ENCODE data around the gene FCHSD2.
A peak's percentile ranks its signal among the peaks of the same experiment; 100 is the strongest.

FCHSD2 gene

DNA sequence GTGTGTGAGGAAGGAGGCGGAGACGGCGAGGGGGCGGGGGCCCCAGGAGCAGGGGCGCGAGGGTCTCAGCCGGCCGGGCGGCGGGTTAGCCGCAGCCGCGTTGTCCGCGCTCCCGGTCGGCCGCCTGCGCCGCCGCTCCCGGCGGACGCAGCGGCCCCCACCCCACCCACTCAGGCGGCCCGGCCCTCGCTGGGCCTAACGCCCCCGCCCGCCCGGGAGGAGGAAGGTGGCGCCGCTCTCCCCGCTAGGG lies at the start of gene FCHSD2:
Gene FCHSD2, minus strand, starts transcription at position 191 of the 250 bp plus-strand sequence. CDS start 441 bp downstream, outside the sequence.
- ChIA-PET POLR2A (interaction anchor here (0.7 to 1.9 kb wide), 7 partner anchors 10 to 348 kb away, joined by 3 to 6 read pairs (median 3); partner anchors contain the start of gene STARD10), CTCF (interaction anchor here (0.6 to 1.7 kb wide), 13 partner anchors 10 to 332 kb away, joined by 3 to 7 read pairs (median 4); no protein-coding TSS in a partner anchor)
- Histone ChIP-seq H3K9me3 (ENCODE audit: control insufficient read depth, insufficient read depth, low read depth, low read length) (no peaks in the 10 kb centered on the region), H3K36me3 (ENCODE audit: control insufficient read depth in 2 of 2, insufficient read depth in 1 of 2, low read length in 2 of 2) (peaks cover 0 to 5% of the 10 kb centered on the region in 2 experiments; a peak in 2 of 3 replicates), H3K27ac (ENCODE audit: extremely low read depth, low read depth, low read length) (peak within 1 kb of the TSS; percentile 78), H3K4me3 (ENCODE audit: low read depth, low read length) (peak within 1 kb of the TSS; percentile 93), H3K4me1 (ENCODE audit: control insufficient read depth, insufficient read depth, low read length) (peaks cover 3% of the 10 kb centered on the region; the same call in 1 of the 2 replicates)
- no peak for TF ChIP-seq ZNF391 (tag by site-specific recombination; IDR thresholded peaks at IDR 0.05; ENCODE audit: borderline replicate concordance, low read depth)
- TF ChIP-seq OVOL3 (tag by site-specific recombination; IDR thresholded peaks at IDR 0.05) = no peak
- no peak for TF ChIP-seq ZBTB8A (tag by site-specific recombination; IDR thresholded peaks at IDR 0.05)
- no peak for TF ChIP-seq ZNF529 (tag by site-specific recombination; IDR thresholded peaks at IDR 0.05; ENCODE audit: insufficient replicate concordance)

DNA sequence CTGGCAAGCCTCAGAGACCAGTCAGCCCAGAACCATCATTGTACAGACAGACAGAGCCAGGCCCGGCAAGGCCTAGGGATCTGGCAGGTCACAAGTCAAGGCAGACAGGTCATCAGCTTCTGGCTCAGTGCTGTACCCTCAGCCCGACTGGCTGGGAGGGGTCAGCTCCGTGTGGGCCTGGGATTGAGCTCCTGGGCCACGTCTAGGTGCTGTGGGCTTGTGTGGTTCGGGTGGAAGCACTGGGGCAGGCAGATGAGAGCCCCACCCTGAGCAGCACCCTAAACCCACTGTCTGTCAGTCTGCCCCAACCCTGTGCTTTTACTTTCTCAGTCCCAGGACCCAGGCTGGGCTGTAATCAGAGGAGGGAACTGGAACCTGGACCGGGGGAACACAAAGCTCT lies 49.0 kb upstream of the FCHSD2 start:
- Histone ChIP-seq H3K36me3 (ENCODE audit: control insufficient read depth in 2 of 2, insufficient read depth in 1 of 2, low read length in 2 of 2) (no peaks in the 10 kb centered on the region), H3K9me3 (ENCODE audit: control insufficient read depth, insufficient read depth, low read depth, low read length) (no peaks in the 10 kb centered on the region), H3K4me1 (ENCODE audit: control insufficient read depth, insufficient read depth, low read length) (no peaks in the 10 kb centered on the region), H3K27ac (ENCODE audit: extremely low read depth, low read depth, low read length) (no peak overlapping the region), H3K4me3 (ENCODE audit: low read depth, low read length) (no peak overlapping the region)
- CTCF ChIA-PET = interaction anchor here (0.6 to 0.7 kb wide), 2 partner anchors 8 to 138 kb away, joined by 3 to 4 read pairs; no protein-coding TSS in a partner anchor
- POLR2A ChIA-PET = no interaction called here
- TF ChIP-seq WT1 (tag by site-specific recombination; IDR thresholded peaks at IDR 0.05) (no peak), ZFP3 (tag by site-specific recombination; IDR thresholded peaks at IDR 0.05; ENCODE audit: low read depth) (no peak), SP3 (tag by site-specific recombination; IDR thresholded peaks at IDR 0.05) (no peak), ZBTB20 (tag by site-specific recombination; IDR thresholded peaks at IDR 0.05) (no peak), ZNF266 (tag by site-specific recombination; IDR thresholded peaks at IDR 0.05; ENCODE audit: low read depth) (no peak), ZNF549 (tag by site-specific recombination; IDR thresholded peaks at IDR 0.05) (no peak), ZNF416 (tag by site-specific recombination; IDR thresholded peaks at IDR 0.05) (no peak), ZNF133 (tag by site-specific recombination; IDR thresholded peaks at IDR 0.05) (no peak), ZBTB8A (tag by site-specific recombination; IDR thresholded peaks at IDR 0.05) (no peak)

DNA sequence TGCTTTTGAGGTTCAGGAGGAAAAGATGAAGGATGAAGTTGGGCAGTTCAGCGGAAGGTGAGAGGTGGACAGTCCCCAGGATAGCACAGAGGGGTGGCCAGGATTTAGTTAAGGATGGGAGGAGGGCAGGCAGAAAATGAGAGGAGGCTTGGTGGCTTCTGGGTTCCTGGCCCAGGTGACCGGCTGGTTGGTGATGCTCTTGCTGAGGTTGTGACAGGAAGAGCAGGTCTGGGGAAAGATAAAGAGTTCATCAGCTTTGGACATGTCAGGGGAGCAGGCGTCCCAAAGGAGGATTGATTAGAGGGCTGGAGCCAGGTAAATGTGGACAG lies 48.4 kb upstream of the FCHSD2 start:
- ChIA-PET POLR2A (no interaction called here), CTCF (no interaction called here)
- Histone ChIP-seq H3K36me3 (ENCODE audit: control insufficient read depth in 2 of 2, insufficient read depth in 1 of 2, low read length in 2 of 2) (no peaks in the 10 kb centered on the region), H3K4me1 (ENCODE audit: control insufficient read depth, insufficient read depth, low read length) (no peaks in the 10 kb centered on the region), H3K9me3 (ENCODE audit: control insufficient read depth, insufficient read depth, low read depth, low read length) (no peaks in the 10 kb centered on the region), H3K4me3 (ENCODE audit: low read depth, low read length) (no peak overlapping the region), H3K27ac (ENCODE audit: extremely low read depth, low read depth, low read length) (no peak overlapping the region)
- TF ChIP-seq ZSCAN30 (tag by site-specific recombination; IDR thresholded peaks at IDR 0.05) (no peak), ZNF274 (IDR thresholded peaks at IDR 0.05; ENCODE audit: low read length) (no peak), ZNF274 (tag by site-specific recombination; IDR thresholded peaks at IDR 0.05; ENCODE audit: borderline replicate concordance) (no peak), ZNF202 (tag by site-specific recombination; IDR thresholded peaks at IDR 0.05; ENCODE audit: borderline replicate concordance) (no peak), ZFP69B (tag by site-specific recombination; IDR thresholded peaks at IDR 0.05) (no peak), ZNF138 (tag by site-specific recombination; IDR thresholded peaks at IDR 0.05; ENCODE audit: borderline replicate concordance) (no peak), ZNF610 (tag by site-specific recombination; IDR thresholded peaks at IDR 0.05; ENCODE audit: borderline replicate concordance) (no peak), ZBTB21 (tag by site-specific recombination; IDR thresholded peaks at IDR 0.05) (no peak), ZNF394 (tag by site-specific recombination; IDR thresholded peaks at IDR 0.05; ENCODE audit: borderline replicate concordance) (no peak), MEIS1 (CRISPR knock-in tag; IDR thresholded peaks at IDR 0.05; ENCODE audit: borderline replicate concordance) (no peak), ZNF10 (tag by site-specific recombination; IDR thresholded peaks at IDR 0.05) (no peak), ZNF621 (tag by site-specific recombination; IDR thresholded peaks at IDR 0.05) (no peak), REPIN1 (tag by site-specific recombination; IDR thresholded peaks at IDR 0.05; ENCODE audit: low read depth) (no peak), BCL11A (tag by site-specific recombination; IDR thresholded peaks at IDR 0.05; ENCODE audit: low read depth) (no peak), KLF1 (tag by site-specific recombination; IDR thresholded peaks at IDR 0.05) (no peak)
- TF ChIP-seq, protein P1, sequence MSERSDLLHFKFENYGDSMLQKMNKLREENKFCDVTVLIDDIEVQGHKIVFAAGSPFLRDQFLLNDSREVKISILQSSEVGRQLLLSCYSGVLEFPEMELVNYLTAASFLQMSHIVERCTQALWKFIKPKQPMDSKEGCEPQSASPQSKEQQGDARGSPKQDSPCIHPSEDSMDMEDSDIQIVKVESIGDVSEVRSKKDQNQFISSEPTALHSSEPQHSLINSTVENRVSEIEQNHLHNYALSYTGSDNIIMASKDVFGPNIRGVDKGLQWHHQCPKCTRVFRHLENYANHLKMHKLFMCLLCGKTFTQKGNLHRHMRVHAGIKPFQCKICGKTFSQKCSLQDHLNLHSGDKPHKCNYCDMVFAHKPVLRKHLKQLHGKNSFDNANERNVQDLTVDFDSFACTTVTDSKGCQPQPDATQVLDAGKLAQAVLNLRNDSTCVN (tag by site-specific recombination; optimal IDR thresholded peaks at IDR 0.05) = no peak
- TF ChIP-seq, protein P2, sequence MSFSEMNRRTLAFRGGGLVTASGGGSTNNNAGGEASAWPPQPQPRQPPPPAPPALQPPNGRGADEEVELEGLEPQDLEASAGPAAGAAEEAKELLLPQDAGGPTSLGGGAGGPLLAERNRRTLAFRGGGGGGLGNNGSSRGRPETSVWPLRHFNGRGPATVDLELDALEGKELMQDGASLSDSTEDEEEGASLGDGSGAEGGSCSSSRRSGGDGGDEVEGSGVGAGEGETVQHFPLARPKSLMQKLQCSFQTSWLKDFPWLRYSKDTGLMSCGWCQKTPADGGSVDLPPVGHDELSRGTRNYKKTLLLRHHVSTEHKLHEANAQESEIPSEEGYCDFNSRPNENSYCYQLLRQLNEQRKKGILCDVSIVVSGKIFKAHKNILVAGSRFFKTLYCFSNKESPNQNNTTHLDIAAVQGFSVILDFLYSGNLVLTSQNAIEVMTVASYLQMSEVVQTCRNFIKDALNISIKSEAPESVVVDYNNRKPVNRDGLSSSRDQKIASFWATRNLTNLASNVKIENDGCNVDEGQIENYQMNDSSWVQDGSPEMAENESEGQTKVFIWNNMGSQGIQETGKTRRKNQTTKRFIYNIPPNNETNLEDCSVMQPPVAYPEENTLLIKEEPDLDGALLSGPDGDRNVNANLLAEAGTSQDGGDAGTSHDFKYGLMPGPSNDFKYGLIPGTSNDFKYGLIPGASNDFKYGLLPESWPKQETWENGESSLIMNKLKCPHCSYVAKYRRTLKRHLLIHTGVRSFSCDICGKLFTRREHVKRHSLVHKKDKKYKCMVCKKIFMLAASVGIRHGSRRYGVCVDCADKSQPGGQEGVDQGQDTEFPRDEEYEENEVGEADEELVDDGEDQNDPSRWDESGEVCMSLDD (tag by site-specific recombination; IDR thresholded peaks at IDR 0.05) = no peak

Measured in HEK293 (cell line).